A549 (cell line): ENCODE measurements around the gene ZNF367. TPM values are rescaled to one million over a fixed set of nuclear protein-coding genes. Genes with fewer than 3 reads are reported as not detected.
"Not testable (repeated sequence)": the region's sequence is repeated elsewhere in the genome, so short reads cannot be mapped to it uniquely, and the experiment has no call there.

Experiments used
- ATAC-seq, 2 experiments: fragments of 200-7000 bp in 1 of 2; fragments of >200 bp in 1 of 2; cut with Nextera tagmentation in 1 of 2; cut with Tn5 transposase in 1 of 2; 3 replicates each; pipeline versions ENCODE4 v1.8.0 to v1.9.1; 2018 to 2020; ENCODE audit warnings: mild to moderate bottlenecking in 1 of 2, moderate library complexity in 1 of 2
- CTCF ChIA-PET: fragments of 300-600 bp; sonication (Branson Sonifier 250); formaldehyde crosslinking; extraction: SDS; loops from one replicate; lab custom pipeline; 2021; ENCODE audit warnings: antibody characterized with exemption, inconsistent platforms; lab: Yijun Ruan, JAX
- POLR2A ChIA-PET: fragments of 350-600 bp; formaldehyde crosslinking; extraction: SDS; loops from one replicate; lab custom pipeline; 2021; ENCODE audit warnings: antibody characterized with exemption, inconsistent platforms; lab: Yijun Ruan, JAX
- DNase-seq, 2 experiments: peaks; one replicate each; pipeline versions ENCODE4 v3.0.0 to v3.0.0-alpha.2; 2011 to 2016; ENCODE audit warnings: low read depth in 1 of 2, low spot score in 1 of 2
- FAIRE-seq: peaks from 2 replicates; lab custom pipeline; 2011; peaks lifted over from hg19 to GRCh38; lab: Jason Lieb, UNC
- H3K27ac ChIP-seq, 2 experiments: fragments of >200 bp; sonication (Bioruptor Twin); formaldehyde crosslinking; 3 replicates each; pipeline ENCODE4 v1.5.1; 2016 to 2017
- H3K4me1 ChIP-seq: fragments of >200 bp; sonication (Bioruptor Twin); formaldehyde crosslinking; 3 replicates; pipeline ENCODE4 v1.6.1; 2016
- H3K4me2 ChIP-seq: fragments of >200 bp; sonication (Bioruptor Twin); formaldehyde crosslinking; 3 replicates; pipeline ENCODE4 v1.6.1; 2016
- H3K4me3 ChIP-seq: fragments of >200 bp; sonication (Bioruptor Twin); formaldehyde crosslinking; 3 replicates; pipeline ENCODE4 v1.5.1; 2016
- H3K9me3 ChIP-seq: fragments of >200 bp; sonication (Bioruptor Twin); formaldehyde crosslinking; 3 replicates; pipeline ENCODE4 v1.6.1; 2016
- CBX8 ChIP-seq: fragments of 200-600 bp; sonication (generic); IDR thresholded peaks from 2 replicates; pipeline ENCODE4 v1.6.1; 2016
- CEBPB ChIP-seq, 2 experiments: fragments of >200 bp in 1 of 2; sonication (Bioruptor Twin) in 1 of 2; formaldehyde crosslinking in 1 of 2; IDR thresholded peaks; 2 replicates each; pipeline ENCODE4 v1.6.1; 2012 to 2016
- E2F6 ChIP-seq: IDR thresholded peaks from 2 replicates; pipeline ENCODE4 v1.6.1; 2012; ENCODE audit warnings: low read depth, borderline replicate concordance
- EHMT2 ChIP-seq: fragments of 200-600 bp; sonication (generic); IDR thresholded peaks from 2 replicates; pipeline ENCODE4 v1.6.1; 2016; ENCODE audit warnings: antibody characterized with exemption, low read depth, mild to moderate bottlenecking, moderate library complexity
- FOXS1 ChIP-seq: fragments of 250-450 bp; sonication (Bioruptor Pico); IDR thresholded peaks from 2 replicates; pipeline ENCODE4 v1.5.0; 2020; ENCODE audit warnings: mild to moderate bottlenecking, moderate library complexity
- HDAC2 ChIP-seq: fragments of 200-600 bp; sonication (generic); IDR thresholded peaks from 2 replicates; pipeline ENCODE4 v1.6.1; 2016
- HEYL ChIP-seq: fragments of 250-450 bp; sonication (Bioruptor Pico); IDR thresholded peaks from 2 replicates; pipeline ENCODE4 v1.8.0; 2021; ENCODE audit warnings: mild to moderate bottlenecking, moderate library complexity
- HMGXB4 ChIP-seq: fragments of 250-450 bp; sonication (Bioruptor Pico); IDR thresholded peaks from 2 replicates; pipeline ENCODE4 v1.5.0; 2021; ENCODE audit warnings: mild to moderate bottlenecking, moderate library complexity, borderline replicate concordance
- HOXA7 ChIP-seq: fragments of 250-450 bp; sonication (Bioruptor Pico); IDR thresholded peaks from 2 replicates; pipeline ENCODE4 v1.5.0; 2020; ENCODE audit warnings: mild to moderate bottlenecking, moderate library complexity
- HOXB13 ChIP-seq: fragments of 250-450 bp; sonication (Bioruptor Pico); IDR thresholded peaks from 2 replicates; pipeline ENCODE4 v1.5.0; 2020; ENCODE audit warnings: low read depth, mild to moderate bottlenecking, moderate library complexity
- KDM5A ChIP-seq: fragments of 200-600 bp; sonication (generic); IDR thresholded peaks from 2 replicates; pipeline ENCODE4 v1.6.1; 2016; ENCODE audit warnings: antibody characterized with exemption, mild to moderate bottlenecking
- MAFK ChIP-seq: fragments of 450-650 bp; IDR thresholded peaks from 2 replicates; pipeline ENCODE4 v1.6.1; 2014; ENCODE audit not compliant: partially characterized antibody
- MYC ChIP-seq: IDR thresholded peaks from 2 replicates; pipeline ENCODE4 v1.6.1; 2012; ENCODE audit warnings: mild to moderate bottlenecking, inconsistent platforms, low read length, improper control_type of control experiment, borderline replicate concordance
- NFE2L2 ChIP-seq: fragments of 150-350 bp; conservative IDR thresholded peaks from 2 replicates; pipeline ENCODE4 v1.6.1; 2014; ENCODE audit warnings: low read length
- PHF8 ChIP-seq: fragments of 200-600 bp; sonication (generic); IDR thresholded peaks from 2 replicates; pipeline ENCODE4 v1.6.1; 2016; ENCODE audit warnings: low read depth, mild to moderate bottlenecking, antibody characterized with exemption, moderate library complexity, borderline replicate concordance
- POLR2AphosphoS2 ChIP-seq: conservative IDR thresholded peaks from 2 replicates; pipeline ENCODE4 v1.6.1; 2012; ENCODE audit warnings: low read length, improper control_type of control experiment, inconsistent platforms
- RCOR1 ChIP-seq: fragments of 150-350 bp; IDR thresholded peaks from 2 replicates; pipeline ENCODE4 v1.6.1; 2014; ENCODE audit warnings: antibody characterized with exemption, low read length, low read depth
- RFX5 ChIP-seq: fragments of 450-650 bp; IDR thresholded peaks from 2 replicates; pipeline ENCODE4 v1.7.1; 2014; ENCODE audit warnings: antibody characterized with exemption, mild to moderate bottlenecking, moderate library complexity
- RNF2 ChIP-seq: fragments of 200-600 bp; sonication (generic); IDR thresholded peaks from 2 replicates; pipeline ENCODE4 v1.6.1; 2016; ENCODE audit warnings: low read depth, mild to moderate bottlenecking, antibody characterized with exemption, moderate library complexity, borderline replicate concordance
- TP53 ChIP-seq: fragments of 250-450 bp; sonication (Bioruptor Pico); IDR thresholded peaks from 2 replicates; pipeline ENCODE4 v1.5.0; 2021; ENCODE audit warnings: mild to moderate bottlenecking, moderate library complexity
- WGBS: methylation state at CpG from one replicate; pipeline ENCODE4 v1.1.6; 2017; ENCODE audit errors: missing lambda C conversion rate; 5-methylcytosine and 5-hydroxymethylcytosine counted together
- polyA plus RNA-seq, 4 experiments: library from polyadenylated mRNA; depleted of rRNA in 3 of 4; stranded (reverse); fragments of >200 nt; fragmentation: RNase III in 1 of 4; extraction: RNeasy Plus Mini Kit Qiagen cat#74134 plus additional on column Dnase treatment in 1 of 4; gene quantifications; 2 replicates in 3 of 4; 3 replicates in 1 of 4; pipeline ENCODE4 v1.2.3, GENCODE V29; 2011 to 2017
- TF ChIP-seq, protein P1 (sequence below): fragments of >200 bp; sonication (Bioruptor Twin); formaldehyde crosslinking; IDR thresholded peaks from 3 replicates; pipeline ENCODE4 v1.6.1; 2016

Gene ZNF367
- polyA plus RNA-seq, 2 of the 4 experiments (the other 2 are of a cell fraction), result 4.8 to 8.3 TPM

DNA sequence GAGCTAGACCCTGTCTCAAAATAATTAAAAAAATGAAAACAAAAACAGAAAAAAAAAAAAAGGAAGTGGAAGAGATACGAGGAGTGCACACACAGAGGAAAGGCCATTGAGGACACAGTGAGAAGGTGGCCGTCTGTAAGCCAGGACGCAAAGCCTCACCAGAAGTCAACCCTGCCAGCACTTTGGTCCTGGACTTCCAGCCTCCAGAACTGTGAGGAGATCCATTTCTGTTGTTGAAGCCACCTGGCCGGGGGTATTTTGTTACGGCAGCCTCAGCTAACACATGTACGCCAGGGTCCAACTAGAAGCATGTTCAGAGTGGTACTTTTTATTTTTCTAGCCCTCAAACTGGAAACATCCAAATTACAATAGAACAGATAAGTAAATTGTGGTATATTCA, 56.5 kb downstream of the ZNF367 start:
- POLR2A ChIA-PET, result no interaction called here
- no peak for FAIRE-seq
- CTCF ChIA-PET, result interaction anchor here (0.8 to 1.0 kb wide), 2 partner anchors 29 to 30 kb away, joined by 3 read pairs; no protein-coding TSS in a partner anchor
- no peak for DNase-seq
- no peaks in the 10 kb centered on the region for H3K4me1 ChIP-seq
- 91% methylated on average over 6 of the region's 6 CpGs for WGBS
- no peak overlapping the region for H3K4me2 ChIP-seq
- ATAC-seq, result no peak
- no peaks in the 10 kb centered on the region for H3K9me3 ChIP-seq
- H3K27ac ChIP-seq, result no peak overlapping the region
- no peak for TF ChIP-seq RCOR1
- no peak for TF ChIP-seq RNF2
- no peak for TF ChIP-seq HOXA7 (CRISPR knock-in tag)
- no peak for TF ChIP-seq HOXB13 (CRISPR knock-in tag)
- no peak for TF ChIP-seq HDAC2
- no peak for TF ChIP-seq RFX5
- no peak for TF ChIP-seq FOXS1
- no peak overlapping the region for H3K4me3 ChIP-seq

- H3K9me3 ChIP-seq, result no peaks in the 10 kb centered on the region
- H3K4me3 ChIP-seq, result no peak overlapping the region
- no peak for ATAC-seq
- H3K4me1 ChIP-seq, result no peaks in the 10 kb centered on the region
- no peak for FAIRE-seq
- H3K27ac ChIP-seq, result no peak overlapping the region
- TF ChIP-seq MYC, result no peak
- 84% methylated on average over 2 of the region's 2 CpGs for WGBS
- no peak for DNase-seq
- H3K4me2 ChIP-seq, result no peak overlapping the region
- ChIA-PET POLR2A (interaction anchor here (0.7 kb wide), 1 partner anchor 11 kb away, joined by 4 read pairs; no protein-coding TSS in a partner anchor), CTCF (interaction anchor here (0.8 to 1.0 kb wide), 2 partner anchors 28 to 31 kb away, joined by 3 read pairs; no protein-coding TSS in a partner anchor)
Measured at GRCh38 chr9:96360976-96361375, 57.2 kb downstream of the ZNF367 start.

DNA sequence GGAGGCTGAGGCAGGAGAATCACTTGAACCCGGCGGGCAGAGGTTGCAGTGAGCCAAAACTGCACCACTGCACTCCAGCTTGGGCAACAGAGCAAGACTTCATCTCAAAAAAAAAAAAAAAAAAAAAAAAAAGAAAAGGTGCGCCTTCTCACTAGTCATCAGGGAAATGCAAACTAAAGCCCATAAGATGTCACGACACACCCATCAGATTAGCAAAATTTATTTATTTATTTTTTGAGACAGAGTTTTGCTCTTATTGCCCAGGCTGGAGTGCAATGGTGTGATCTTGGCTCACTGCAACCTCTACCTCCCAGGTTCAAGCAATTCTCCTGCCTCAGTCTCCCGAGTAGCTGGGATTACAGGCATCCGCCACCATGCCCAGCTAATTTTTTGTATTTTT, 57.6 kb downstream of the ZNF367 start:
- FAIRE-seq, H3K4me3 ChIP-seq, H3K4me1 ChIP-seq, DNase-seq, H3K9me3 ChIP-seq, ATAC-seq, H3K27ac ChIP-seq, H3K4me2 ChIP-seq: not testable (repeated sequence)
- WGBS, result 96% methylated on average over 6 of the region's 6 CpGs
- POLR2A ChIA-PET, result interaction anchor here (0.7 kb wide), 2 partner anchors 12 to 21 kb away, joined by 4 to 9 read pairs; no protein-coding TSS in a partner anchor
- CTCF ChIA-PET, result interaction anchor here (0.9 kb wide), 1 partner anchor 8 kb away, joined by 3 read pairs; no protein-coding TSS in a partner anchor

- ChIA-PET CTCF (interaction anchor here (1.1 to 1.4 kb wide), 3 partner anchors 17 to 34 kb away, joined by 3 read pairs; no protein-coding TSS in a partner anchor), POLR2A (no interaction called here)
- DNase-seq, result no peak
- Histone ChIP-seq H3K4me3 (no peak overlapping the region), H3K27ac (no peak overlapping the region), H3K4me1 (no peaks in the 10 kb centered on the region), H3K4me2 (no peak overlapping the region), H3K9me3 (peaks cover 6% of the 10 kb centered on the region; the same call in 1 of the 3 replicates)
- WGBS, result 91% methylated on average over 1 of the region's 1 CpG
- no peak for FAIRE-seq
- TF ChIP-seq E2F6 (no peak), TP53 (CRISPR knock-in tag) (no peak), RCOR1 (no peak), MYC (no peak), POLR2AphosphoS2 (no peak), HOXB13 (CRISPR knock-in tag) (no peak), MAFK (no peak), EHMT2 (no peak), CBX8 (no peak), HMGXB4 (CRISPR knock-in tag) (no peak), PHF8 (no peak), HEYL (CRISPR knock-in tag) (no peak), KDM5A (no peak), NFE2L2 (no peak), CEBPB (IDR thresholded peaks at IDR 0.05) (no peak)
- TF ChIP-seq, protein P1, sequence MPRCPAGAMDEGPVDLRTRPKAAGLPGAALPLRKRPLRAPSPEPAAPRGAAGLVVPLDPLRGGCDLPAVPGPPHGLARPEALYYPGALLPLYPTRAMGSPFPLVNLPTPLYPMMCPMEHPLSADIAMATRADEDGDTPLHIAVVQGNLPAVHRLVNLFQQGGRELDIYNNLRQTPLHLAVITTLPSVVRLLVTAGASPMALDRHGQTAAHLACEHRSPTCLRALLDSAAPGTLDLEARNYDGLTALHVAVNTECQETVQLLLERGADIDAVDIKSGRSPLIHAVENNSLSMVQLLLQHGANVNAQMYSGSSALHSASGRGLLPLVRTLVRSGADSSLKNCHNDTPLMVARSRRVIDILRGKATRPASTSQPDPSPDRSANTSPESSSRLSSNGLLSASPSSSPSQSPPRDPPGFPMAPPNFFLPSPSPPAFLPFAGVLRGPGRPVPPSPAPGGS, result no peak
- ATAC-seq, result no peak
Measured at GRCh38 chr9:96350866-96351265, 67.3 kb downstream of the ZNF367 start.
